HepG2 (cell line): ENCODE measurements around the gene COG5. TPM values are rescaled to one million over a fixed set of nuclear protein-coding genes. Genes with fewer than 3 reads are reported as not detected.
A peak's percentile ranks its signal among the peaks of the same experiment; 100 is the strongest.

Experiments
- ATAC-seq: fragments of 200-7000 bp; cut with Tn5 transposase; 3 replicates; pipeline ENCODE4 v1.9.1; 2020; ENCODE audit warnings: mild to moderate bottlenecking, moderate library complexity
- BruUV-seq: library from RNA; stranded (reverse); fragments of 400-500 nt; replicated peaks from 2 replicates; lab custom pipeline; 2021; lab: Mats Ljungman, UMichigan
- CTCF ChIA-PET: fragments of 300-600 bp; formaldehyde crosslinking; extraction: SDS; loops from one replicate; lab custom pipeline; 2021; ENCODE audit warnings: low total read pairs, inconsistent platforms, low intra/inter-chr PET ratio; lab: Yijun Ruan, JAX
- POLR2A ChIA-PET: fragments of 350-600 bp; sonication (Branson Sonifier 250); formaldehyde crosslinking; loops from one replicate; lab custom pipeline; 2020; ENCODE audit warnings: antibody characterized with exemption, inconsistent platforms; lab: Yijun Ruan, JAX
- DNase-seq: peaks from one replicate; pipeline ENCODE4 v3.0.0-alpha.2; 2015; ENCODE audit warnings: low spot score
- FAIRE-seq: peaks from 3 replicates; lab custom pipeline; 2011; peaks lifted over from hg19 to GRCh38; lab: Jason Lieb, UNC
- H2AFZ ChIP-seq: one replicate; pipeline ENCODE4 v1.6.1; 2011; ENCODE audit warnings: low read length, inconsistent platforms
- H3K27ac ChIP-seq: fragments of 300-600 bp; 3 replicates; pipeline ENCODE4 v1.8.0; 2011; ENCODE audit warnings: mixed run types, mild to moderate bottlenecking, mixed read lengths, low read length, inconsistent platforms; ENCODE audit not compliant: insufficient read depth; ENCODE audit errors: extremely low read length
- H3K27me3 ChIP-seq, 2 experiments: fragments of 200-600 bp in 1 of 2; 2 replicates in 1 of 2; 3 replicates in 1 of 2; pipeline versions ENCODE4 v1.6.0 to v1.8.0; 2011; ENCODE audit warnings: low read length in 2 of 2, mild to moderate bottlenecking in 2 of 2, moderate library complexity in 2 of 2, inconsistent platforms in 1 of 2; ENCODE audit not compliant: insufficient read depth in 2 of 2, control insufficient read depth in 1 of 2
- H3K36me3 ChIP-seq, 2 experiments: fragments of 200-600 bp in 1 of 2; replicated peaks in 1 of 2; 2 replicates in 1 of 2; 3 replicates in 1 of 2; pipeline versions ENCODE4 v1.5.1 to v1.8.0; 2011; ENCODE audit warnings: low read length in 2 of 2, inconsistent platforms in 1 of 2; ENCODE audit not compliant: insufficient read depth in 2 of 2, control insufficient read depth in 1 of 2
- H3K4me1 ChIP-seq: 2 replicates; pipeline ENCODE4 v1.5.1; 2012; ENCODE audit warnings: low read length, inconsistent platforms; ENCODE audit not compliant: insufficient read depth
- H3K4me2 ChIP-seq: 2 replicates; pipeline ENCODE4 v1.6.0; 2011; ENCODE audit warnings: low read depth, low read length, inconsistent platforms
- H3K4me3 ChIP-seq, 3 experiments: fragments of 200-600 bp in 1 of 3; sonication (generic), shearing (Covaris generic) in 1 of 3; replicated peaks in 1 of 3; 2 replicates each; pipeline ENCODE4 v1.5.1; 2011 to 2016; ENCODE audit warnings: low read length in 3 of 3, inconsistent platforms in 2 of 3, low read depth in 2 of 3, mild to moderate bottlenecking in 2 of 3, control low read depth in 1 of 3, mixed read lengths in 1 of 3; ENCODE audit not compliant: insufficient read depth in 1 of 3
- H3K79me2 ChIP-seq: one replicate; pipeline ENCODE4 v1.6.1; 2011; ENCODE audit warnings: low read length, inconsistent platforms; ENCODE audit not compliant: insufficient read depth
- H3K9ac ChIP-seq: 2 replicates; pipeline ENCODE4 v1.6.0; 2011; ENCODE audit warnings: mild to moderate bottlenecking, low read depth, low read length, inconsistent platforms; ENCODE audit not compliant: insufficient read depth
- H3K9me3 ChIP-seq: 2 replicates; pipeline ENCODE4 v1.5.1; 2012; ENCODE audit warnings: mild to moderate bottlenecking, low read length
- H4K20me1 ChIP-seq: 2 replicates; pipeline ENCODE4 v1.6.0; 2011; ENCODE audit warnings: inconsistent platforms, mild to moderate bottlenecking, low read length, moderate library complexity; ENCODE audit not compliant: insufficient read depth
- ATRX ChIP-seq: sonication (generic); formaldehyde crosslinking; IDR thresholded peaks from 2 replicates; pipeline ENCODE4 v1.4.0; 2020; ENCODE audit warnings: missing genetic modification reagents, borderline replicate concordance
- CREB1 ChIP-seq, 2 experiments: fragments of 450-650 bp in 1 of 2; IDR thresholded peaks; 2 replicates each; pipeline ENCODE4 v1.6.1; 2016 to 2017; ENCODE audit warnings: control low read depth in 1 of 2, mild to moderate bottlenecking in 1 of 2, missing compliant biosample characterization in 1 of 2, missing genetic modification characterization in 1 of 2
- KLF12 ChIP-seq: sonication (generic); formaldehyde crosslinking; IDR thresholded peaks from 2 replicates; pipeline ENCODE4 v1.4.0; 2020; ENCODE audit warnings: missing genetic modification reagents, borderline replicate concordance
- MIER3 ChIP-seq: IDR thresholded peaks from 2 replicates; pipeline ENCODE4 v1.6.1; 2016; ENCODE audit warnings: missing compliant biosample characterization, borderline replicate concordance
- NR2C2 ChIP-seq: sonication (generic); formaldehyde crosslinking; IDR thresholded peaks from 2 replicates; pipeline ENCODE4 v1.4.0; 2020; ENCODE audit warnings: missing genetic modification reagents, mild to moderate bottlenecking, moderate library complexity, borderline replicate concordance
- PLSCR1 ChIP-seq: sonication (generic); formaldehyde crosslinking; IDR thresholded peaks from 2 replicates; pipeline ENCODE4 v1.5.0; 2020; ENCODE audit warnings: missing genetic modification reagents, mild to moderate bottlenecking, borderline replicate concordance
- REL ChIP-seq: sonication (generic); formaldehyde crosslinking; conservative IDR thresholded peaks from 2 replicates; pipeline ENCODE4 v1.8.0; 2022; ENCODE audit warnings: mild to moderate bottlenecking, missing genetic modification reagents, moderate library complexity
- SPEN ChIP-seq: sonication (generic); formaldehyde crosslinking; IDR thresholded peaks from 2 replicates; pipeline ENCODE4 v1.5.1; 2020; ENCODE audit warnings: low read depth, mild to moderate bottlenecking, missing genetic modification reagents
- TAF1 ChIP-seq: sonication (generic); formaldehyde crosslinking; IDR thresholded peaks from 2 replicates; pipeline ENCODE4 v1.4.0; 2020; ENCODE audit warnings: missing genetic modification reagents
- ZFP90 ChIP-seq: sonication (generic); formaldehyde crosslinking; IDR thresholded peaks from 2 replicates; pipeline ENCODE4 v1.8.0; 2022; ENCODE audit warnings: missing genetic modification reagents, mild to moderate bottlenecking, inconsistent platforms, borderline replicate concordance
- ZNF17 ChIP-seq: sonication (generic); formaldehyde crosslinking; IDR thresholded peaks from 2 replicates; pipeline ENCODE4 v1.5.0; 2020; ENCODE audit warnings: mild to moderate bottlenecking, missing genetic modification reagents
- ZNF230 ChIP-seq: sonication (generic); formaldehyde crosslinking; IDR thresholded peaks from 2 replicates; pipeline ENCODE4 v1.4.0; 2020; ENCODE audit warnings: mild to moderate bottlenecking, missing genetic modification reagents
- ZNF335 ChIP-seq: sonication (generic); formaldehyde crosslinking; IDR thresholded peaks from 2 replicates; pipeline ENCODE4 v1.4.0; 2020; ENCODE audit warnings: missing genetic modification reagents
- ZNF598 ChIP-seq: sonication (generic); formaldehyde crosslinking; IDR thresholded peaks from 2 replicates; pipeline ENCODE4 v1.5.1; 2020; ENCODE audit warnings: mild to moderate bottlenecking, missing genetic modification reagents, borderline replicate concordance
- ZNF709 ChIP-seq: sonication (generic); formaldehyde crosslinking; IDR thresholded peaks from 2 replicates; pipeline ENCODE4 v1.5.0; 2020; ENCODE audit warnings: mild to moderate bottlenecking, missing genetic modification reagents
- ZNF777 ChIP-seq: sonication (generic); formaldehyde crosslinking; IDR thresholded peaks from 2 replicates; pipeline ENCODE4 v1.4.0; 2020; ENCODE audit warnings: missing genetic modification reagents
- ZZZ3 ChIP-seq: sonication (generic); formaldehyde crosslinking; IDR thresholded peaks from 2 replicates; pipeline ENCODE4 v1.4.0; 2020; ENCODE audit warnings: missing genetic modification reagents, mild to moderate bottlenecking, borderline replicate concordance
- WGBS: methylation state at CpG from one replicate; pipeline ENCODE4 v1.1.6; 2017; ENCODE audit warnings: low lambda C conversion rate; 5-methylcytosine and 5-hydroxymethylcytosine counted together
- in situ Hi-C: cut with HindIII; loops from 2 replicates; pipeline ENCODE4 v1.10.0; 2017; ENCODE audit warnings: low pct_unique_long_range_greater_than_20kb; ENCODE audit not compliant: extremely low pct_ligation_motif_present
- intact Hi-C: fragments of 100-400 bp; cut with micrococcal nuclease; formaldehyde crosslinking; loops from one replicate; pipeline ENCODE4 v1.10.0; 2022; ENCODE audit not compliant: unreplicated experiment
- polyA plus RNA-seq, 8 experiments: library from polyadenylated mRNA; depleted of rRNA in 3 of 8; stranded (reverse) in 7 of 8; unstranded in 1 of 8; fragments of >200 nt; fragmentation: Illumina TruSeq in 4 of 8; extraction: Trizol in 4 of 8; gene quantifications; 2 replicates each; pipeline versions ENCODE4 v1.2.1 to v1.2.3, GENCODE V29; 2011 to 2016; ENCODE audit warnings: low read depth in 4 of 8, missing spikeins in 1 of 8, mixed read lengths in 1 of 8; ENCODE audit not compliant: insufficient read depth in 1 of 8
- total RNA-seq, 5 experiments: library from RNA; depleted of rRNA; stranded (reverse); fragments of >200 nt; fragmentation: Illumina TruSeq; extraction: Trizol; gene quantifications; 2 replicates each; pipeline ENCODE4 v1.2.3, GENCODE V29; 2016; ENCODE audit warnings: low read depth in 1 of 5
- TF ChIP-seq, protein P1 (sequence below): sonication (generic); formaldehyde crosslinking; IDR thresholded peaks from 2 replicates; pipeline ENCODE4 v1.9.0; 2021; ENCODE audit warnings: missing genetic modification reagents, mild to moderate bottlenecking, borderline replicate concordance
- TF ChIP-seq, protein P2 (sequence below): sonication (generic); formaldehyde crosslinking; IDR thresholded peaks from 2 replicates; pipeline ENCODE4 v1.4.0; 2020; ENCODE audit warnings: missing genetic modification reagents

The COG5 gene
- total and polyA plus RNA-seq, 2 of the 13 experiments (the other 11 are each of a cell fraction or from before 2014, with no cell fraction given): 20.4 to 31.3 TPM

DNA sequence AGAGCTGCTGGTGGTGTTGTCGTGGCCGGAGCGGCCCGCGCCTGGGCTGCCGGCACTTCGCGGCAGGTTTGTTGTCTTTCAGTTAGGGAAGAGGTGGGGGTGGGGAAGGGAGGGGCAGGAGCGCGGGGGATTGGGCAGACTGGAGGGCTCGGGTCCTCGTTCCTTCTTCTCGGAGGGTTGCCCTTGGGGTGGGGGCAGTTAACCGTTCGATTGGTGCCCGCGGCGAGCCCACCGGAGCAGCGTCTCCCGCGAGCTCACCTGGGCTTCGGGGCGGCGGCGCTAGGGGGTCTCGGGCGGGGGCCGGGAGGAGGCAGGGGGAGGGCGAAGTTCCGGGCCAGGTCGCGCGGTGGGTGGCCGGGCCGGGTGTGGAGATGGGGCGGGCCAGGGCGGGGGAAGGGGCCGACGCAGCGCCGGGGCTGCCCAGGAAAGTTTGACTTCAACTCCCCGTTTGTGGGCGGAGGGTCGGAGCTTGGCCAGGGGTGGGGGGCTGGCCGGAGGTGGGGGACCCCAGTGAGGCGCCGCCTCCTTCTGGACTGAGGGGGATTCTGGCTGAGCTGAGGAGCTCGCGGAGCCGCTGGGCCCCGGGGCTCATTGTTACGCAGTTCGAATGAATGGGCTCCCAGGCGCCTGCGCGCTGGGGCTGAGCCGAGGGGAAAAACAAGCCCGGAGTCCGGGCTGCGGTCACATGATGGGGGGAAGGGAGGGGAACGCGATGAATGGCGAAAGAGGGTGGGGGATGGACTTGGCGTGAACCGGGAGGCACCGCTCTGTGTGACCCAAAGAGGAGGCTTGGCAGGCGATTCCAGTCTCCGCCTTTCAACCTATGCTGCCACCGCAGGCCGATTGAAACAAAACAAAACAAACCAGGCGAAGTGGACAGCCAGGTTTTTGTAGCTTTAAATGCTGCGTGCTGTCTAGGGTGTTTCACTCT is 394.3 kb downstream of the COG5 start:
- H3K27ac ChIP-seq: peak overlapping the region; percentile 93
- FAIRE-seq: peak; percentile 97
- intact Hi-C loops: loop anchor here (2.0 to 10.0 kb wide), 2 partner anchors 23 to 885 kb away; partner anchors contain the start of gene NAMPT
- H3K4me2 ChIP-seq: peak overlapping the region; percentile 86
- 0 out of 5 replicates have a peak, but pooled peaks cover 0 to 5% of the 10 kb centered on the region in 2 experiments for H3K36me3 ChIP-seq
- no peak overlapping the region for H2AFZ ChIP-seq
- peak overlapping the region; percentile 89 for H3K9ac ChIP-seq
- no peaks in the 10 kb centered on the region; a peak in 1 of 5 replicates for H3K27me3 ChIP-seq
- POLR2A ChIA-PET: interaction anchor here (0.5 to 3.6 kb wide), 13 partner anchors 9 to 1400 kb away, joined by 3 to 28 read pairs (median 6); partner anchors contain the start of genes BCAP29, CBLL1, DNAJB9 and NAMPT
- H3K4me3 ChIP-seq: peak overlapping the region; percentile 97 to 100 (median 98)
- DNase-seq: peak; percentile 95
- peak; percentile 72 for ATAC-seq
- peaks cover 44% of the 10 kb centered on the region for H4K20me1 ChIP-seq
- peaks cover 7% of the 10 kb centered on the region for H3K4me1 ChIP-seq
- no peaks in the 10 kb centered on the region for H3K9me3 ChIP-seq
- CTCF ChIA-PET: no interaction called here
- WGBS: 2% methylated on average over 26 of the region's 73 CpGs
- in situ Hi-C loops: no loop called here
- no TSS peak for BruUV-seq
- peaks cover 44% of the 10 kb centered on the region for H3K79me2 ChIP-seq
- TF ChIP-seq ZNF230 (CRISPR knock-in tag) (peak; percentile 74; the same call in 1 of the 2 replicates), ZZZ3 (CRISPR knock-in tag) (peak; percentile 45; the same call in 1 of the 2 replicates), ZNF17 (CRISPR knock-in tag) (no peak), ZNF598 (CRISPR knock-in tag) (no peak), ZNF777 (CRISPR knock-in tag) (0 out of 2 replicates have a peak, but pooled peaks have one; percentile 52), CREB1 (IDR thresholded peaks at IDR 0.05) (peak; percentile 66), CREB1 (CRISPR knock-in tag; IDR thresholded peaks at IDR 0.05) (no peak; the same call in 1 of the 2 replicates), TAF1 (peak; percentile 33), ZFP90 (CRISPR knock-in tag) (0 out of 2 replicates have a peak, but pooled peaks have one; percentile 38), REL (CRISPR knock-in tag) (no peak), KLF12 (CRISPR knock-in tag) (peak; percentile 78), MIER3 (CRISPR knock-in tag) (peak; percentile 86; the same call in 1 of the 2 replicates), PLSCR1 (CRISPR knock-in tag) (no peak), ZNF709 (CRISPR knock-in tag) (0 out of 2 replicates have a peak, but pooled peaks have one; percentile 24), NR2C2 (peak; percentile 51), SPEN (peak; percentile 75; the same call in 1 of the 2 replicates), ZNF335 (CRISPR knock-in tag) (peak; percentile 63; the same call in 1 of the 2 replicates), ATRX (CRISPR knock-in tag) (no peak)
- TF ChIP-seq, protein P1, sequence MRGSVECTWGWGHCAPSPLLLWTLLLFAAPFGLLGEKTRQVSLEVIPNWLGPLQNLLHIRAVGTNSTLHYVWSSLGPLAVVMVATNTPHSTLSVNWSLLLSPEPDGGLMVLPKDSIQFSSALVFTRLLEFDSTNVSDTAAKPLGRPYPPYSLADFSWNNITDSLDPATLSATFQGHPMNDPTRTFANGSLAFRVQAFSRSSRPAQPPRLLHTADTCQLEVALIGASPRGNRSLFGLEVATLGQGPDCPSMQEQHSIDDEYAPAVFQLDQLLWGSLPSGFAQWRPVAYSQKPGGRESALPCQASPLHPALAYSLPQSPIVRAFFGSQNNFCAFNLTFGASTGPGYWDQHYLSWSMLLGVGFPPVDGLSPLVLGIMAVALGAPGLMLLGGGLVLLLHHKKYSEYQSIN (CRISPR knock-in tag): no peak
- TF ChIP-seq, protein P2, sequence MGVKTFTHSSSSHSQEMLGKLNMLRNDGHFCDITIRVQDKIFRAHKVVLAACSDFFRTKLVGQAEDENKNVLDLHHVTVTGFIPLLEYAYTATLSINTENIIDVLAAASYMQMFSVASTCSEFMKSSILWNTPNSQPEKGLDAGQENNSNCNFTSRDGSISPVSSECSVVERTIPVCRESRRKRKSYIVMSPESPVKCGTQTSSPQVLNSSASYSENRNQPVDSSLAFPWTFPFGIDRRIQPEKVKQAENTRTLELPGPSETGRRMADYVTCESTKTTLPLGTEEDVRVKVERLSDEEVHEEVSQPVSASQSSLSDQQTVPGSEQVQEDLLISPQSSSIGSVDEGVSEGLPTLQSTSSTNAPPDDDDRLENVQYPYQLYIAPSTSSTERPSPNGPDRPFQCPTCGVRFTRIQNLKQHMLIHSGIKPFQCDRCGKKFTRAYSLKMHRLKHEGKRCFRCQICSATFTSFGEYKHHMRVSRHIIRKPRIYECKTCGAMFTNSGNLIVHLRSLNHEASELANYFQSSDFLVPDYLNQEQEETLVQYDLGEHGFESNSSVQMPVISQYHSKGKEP (CRISPR knock-in tag): no peak
